Iris pigment epithelial cell (primary cell): Measurements from ENCODE around the gene ADSS1.

Experiments used
- DNase-seq: peaks from one replicate; pipeline ENCODE4 v3.0.0-alpha.2; 2011; ENCODE audit warnings: low read depth

The ADSS1 gene

GRCh38 chr14:104783484-104784217, 59.6 kb downstream of the ADSS1 start:
- no peak for DNase-seq

GRCh38 chr14:104784218-104784568, 60.2 kb downstream of the ADSS1 start:
- no peak for DNase-seq

- no peak for DNase-seq
These were observed 61.0 kb downstream of the ADSS1 start for GRCh38 chr14:104784846-104785707.

- no peak for DNase-seq
These were observed 61.7 kb downstream of the ADSS1 start for GRCh38 chr14:104785708-104786080.

- DNase-seq, result no peak
These were observed 62.1 kb downstream of the ADSS1 start for GRCh38 chr14:104786091-104786586.

- no peak for DNase-seq
These were observed 63.0 kb downstream of the ADSS1 start for GRCh38 chr14:104786726-104787675.

- DNase-seq, result no peak
These were observed 63.7 kb downstream of the ADSS1 start for GRCh38 chr14:104787736-104788135.

GRCh38 chr14:104788161-104788818, 64.3 kb downstream of the ADSS1 start:
- DNase-seq, result no peak

GRCh38 chr14:104788873-104789663, 65.0 kb downstream of the ADSS1 start:
- no peak for DNase-seq

GRCh38 chr14:104789752-104790743, 66.0 kb downstream of the ADSS1 start:
- DNase-seq, result no peak

- no peak for DNase-seq
These were observed 67.4 kb downstream of the ADSS1 start for GRCh38 chr14:104791425-104791824.

- DNase-seq, result no peak
These were observed 68.3 kb downstream of the ADSS1 start for GRCh38 chr14:104792101-104792884.

GRCh38 chr14:104792945-104793702, 69.1 kb downstream of the ADSS1 start:
- DNase-seq, result no peak

GRCh38 chr14:104793703-104793959, 69.6 kb downstream of the ADSS1 start:
- DNase-seq, result no peak

GRCh38 chr14:104794099-104794498, 70.1 kb downstream of the ADSS1 start:
- peak; percentile 76 for DNase-seq

GRCh38 chr14:104794631-104794992, 70.6 kb downstream of the ADSS1 start:
- DNase-seq, result peak; percentile 48

GRCh38 chr14:104794993-104795780, 71.2 kb downstream of the ADSS1 start, which contains the start of gene AKT1:
AKT1 (minus strand) TSS chr14:104795748; CDS start chr14:104792643, 3,105 bp downstream.
- DNase-seq, result peak; percentile 29
